GM12801 (cell line): ENCODE measurements around the gene ADGRD1.

Source experiments
- CTCF ChIP-seq: IDR thresholded peaks from one replicate; pipeline ENCODE4 v1.5.1; 2011; ENCODE audit warnings: control low read depth; ENCODE audit not compliant: insufficient read length; ENCODE audit errors: extremely low read depth

Gene ADGRD1

DNA sequence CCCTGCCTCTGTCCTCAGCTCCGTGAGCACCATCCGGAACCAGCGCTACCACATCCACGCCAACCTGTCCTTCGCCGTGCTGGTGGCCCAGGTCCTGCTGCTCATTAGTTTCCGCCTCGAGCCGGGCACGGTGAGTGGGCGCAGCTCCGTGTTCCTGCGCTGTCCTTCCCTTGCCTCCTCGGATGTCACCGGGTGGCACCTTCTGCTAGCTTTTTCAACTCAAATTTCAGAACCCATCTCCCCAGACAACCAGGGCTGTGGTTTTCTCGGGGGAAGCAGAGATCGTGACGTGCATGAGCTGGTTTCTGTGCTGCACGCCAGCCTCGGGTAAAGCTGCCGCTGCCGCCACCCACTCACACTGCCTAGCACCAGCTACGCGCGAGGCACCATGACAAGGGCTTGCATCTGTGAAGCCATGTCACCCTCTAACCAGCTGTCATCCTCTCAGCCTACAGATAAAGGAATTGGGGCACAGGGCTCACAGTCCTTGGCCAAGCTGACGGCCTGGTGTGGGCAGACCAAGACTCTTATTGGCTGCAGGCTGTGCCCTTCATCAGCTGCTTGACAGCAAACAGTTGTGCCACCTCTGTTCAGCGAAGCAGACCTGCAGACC, 152.1 kb downstream of the ADGRD1 start:
- TF ChIP-seq CTCF: no peak

- no peak for TF ChIP-seq CTCF
Measured at GRCh38 chr12:131106349-131106941, 152.7 kb downstream of the ADGRD1 start.

DNA sequence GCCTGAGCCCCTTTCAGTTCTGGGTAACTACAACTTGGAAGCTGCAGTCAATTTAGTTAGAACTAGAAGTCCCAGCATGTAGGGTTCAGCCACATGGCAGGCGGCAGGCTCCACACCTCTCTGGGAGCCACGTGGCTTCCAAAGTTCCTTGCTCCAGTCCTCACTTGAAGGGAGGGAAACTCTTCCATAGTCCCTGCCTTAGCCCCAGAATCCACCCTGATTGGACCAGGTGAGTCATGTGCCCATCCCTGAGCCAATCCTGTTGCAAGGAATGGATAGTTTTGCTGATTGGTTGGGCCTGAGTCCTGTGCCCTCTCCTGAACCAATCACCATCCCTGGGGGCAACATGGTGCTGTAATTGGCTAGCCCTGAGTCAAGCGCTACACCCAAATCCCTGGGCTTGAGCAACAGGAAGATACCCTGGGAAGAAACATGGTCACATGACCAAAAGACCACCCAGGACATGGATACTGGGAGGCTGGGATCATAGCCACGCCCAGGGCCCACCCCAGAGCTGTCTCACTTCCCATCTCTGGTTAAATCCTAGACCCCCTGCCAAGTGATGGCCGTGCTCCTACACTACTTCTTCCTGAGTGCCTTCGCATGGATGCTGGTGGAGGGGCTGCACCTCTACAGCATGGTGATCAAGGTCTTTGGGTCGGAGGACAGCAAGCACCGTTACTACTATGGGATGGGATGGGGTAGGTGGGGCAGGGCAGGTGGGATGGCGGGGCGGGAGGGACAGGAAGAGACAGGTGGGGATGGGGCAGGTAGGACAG, 154.7 kb downstream of the ADGRD1 start:
- no peak for TF ChIP-seq CTCF

DNA sequence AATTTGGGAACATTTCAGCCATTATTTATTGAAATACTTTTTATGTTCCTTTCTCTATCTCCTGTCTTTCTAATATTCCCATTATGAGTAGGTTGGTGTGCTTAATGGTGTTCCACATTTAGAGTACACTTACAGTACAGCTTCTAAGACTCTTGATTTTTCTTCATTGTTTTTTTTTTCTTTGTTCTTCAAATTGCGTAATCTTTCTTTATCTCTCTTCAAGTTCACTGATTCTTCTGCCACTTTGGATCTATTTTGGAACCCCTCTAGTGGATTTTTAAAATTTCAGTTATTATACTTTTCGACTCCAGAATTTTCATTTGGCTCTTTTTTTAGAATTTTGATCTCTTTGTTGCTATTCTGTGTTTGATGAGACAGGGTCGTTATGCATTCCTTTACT, 157.7 kb downstream of the ADGRD1 start:
- TF ChIP-seq CTCF: no peak

GRCh38 chr12:131112021-131112420, 158.3 kb downstream of the ADGRD1 start:
- TF ChIP-seq CTCF: no peak

GRCh38 chr12:131112700-131113290, 159.1 kb downstream of the ADGRD1 start:
- no peak for TF ChIP-seq CTCF

DNA sequence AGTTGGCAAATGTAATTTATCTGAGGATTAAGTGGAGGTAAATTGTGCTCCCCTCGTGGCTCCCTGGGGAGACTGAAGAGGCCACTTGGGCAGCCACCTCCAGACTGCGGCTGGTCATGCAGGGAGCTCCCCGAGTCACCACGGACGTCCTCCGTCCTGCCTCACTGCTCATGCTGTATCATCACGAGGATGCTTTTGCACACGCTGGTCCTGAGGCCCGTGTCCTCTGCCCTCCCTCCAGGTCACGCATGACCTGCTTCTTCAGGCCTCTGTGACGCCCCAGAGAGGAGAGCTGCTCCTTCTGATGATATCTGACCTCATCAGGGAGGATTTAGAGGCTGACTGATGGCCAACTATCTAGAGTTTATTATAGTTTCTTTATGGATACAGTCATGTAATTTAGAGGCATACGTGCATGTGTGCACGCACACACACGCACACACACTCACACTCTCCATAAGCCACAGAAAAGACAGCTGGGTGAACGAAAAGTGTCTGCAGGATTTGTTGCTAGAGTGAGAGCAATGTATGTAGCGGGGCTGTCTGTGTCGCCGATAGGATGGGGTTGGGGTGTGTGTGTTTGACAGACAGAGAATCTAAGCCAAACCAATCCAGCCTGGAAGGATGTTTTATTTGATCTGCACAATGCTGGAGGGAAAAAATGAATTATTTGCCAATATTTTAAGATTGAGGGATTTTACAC, 160.0 kb downstream of the ADGRD1 start:
- TF ChIP-seq CTCF: no peak
